Amniotic stem cell (primary cell): ENCODE data around the gene WDFY2.
"Not testable (repeated sequence)": the region's sequence is repeated elsewhere in the genome, so short reads cannot be mapped to it uniquely, and the experiment has no call there.

Experiments used
- DNase-seq: peaks from one replicate; lab custom pipeline; 2025; lab: John Stamatoyannopoulos, UW

The WDFY2 gene

GRCh38 chr13:51632591-51633362 is 48.5 kb downstream of the WDFY2 start:
- no peak for DNase-seq

DNA sequence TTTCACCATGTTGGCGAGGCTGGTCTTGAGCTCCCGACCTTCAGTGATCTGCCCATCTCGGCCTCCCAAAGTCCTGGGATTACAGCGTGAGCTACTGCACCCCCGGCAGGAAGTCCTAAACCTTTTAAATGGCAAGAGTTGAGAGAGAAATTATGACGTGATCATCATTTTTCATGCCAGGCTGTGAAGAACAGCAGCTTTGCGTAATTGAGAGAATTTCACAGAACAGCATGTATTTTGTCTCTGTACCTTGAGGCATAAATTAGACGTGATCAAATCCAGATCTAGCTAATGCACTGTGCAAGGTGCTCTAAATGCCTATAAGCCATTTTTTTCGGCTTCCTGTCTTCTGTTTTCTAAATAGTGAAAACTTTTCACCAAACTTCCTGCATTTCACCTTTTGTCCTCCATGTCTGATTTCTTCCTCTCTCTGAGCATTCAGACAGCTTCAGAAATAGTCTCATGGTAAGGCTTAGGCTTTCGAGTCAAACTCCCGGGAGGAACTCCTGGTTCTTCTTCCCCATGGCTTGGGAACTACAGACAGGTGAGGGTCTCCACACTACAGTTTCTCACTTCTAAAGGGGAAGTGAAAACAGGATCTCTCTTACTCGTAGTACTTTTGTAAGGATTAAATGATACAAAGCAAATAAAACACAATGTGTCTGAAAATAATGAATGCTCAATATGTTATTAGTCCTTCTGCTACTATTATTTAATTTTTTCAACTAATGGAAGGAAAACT is 51.0 kb downstream of the WDFY2 start:
- no peak for DNase-seq

DNA sequence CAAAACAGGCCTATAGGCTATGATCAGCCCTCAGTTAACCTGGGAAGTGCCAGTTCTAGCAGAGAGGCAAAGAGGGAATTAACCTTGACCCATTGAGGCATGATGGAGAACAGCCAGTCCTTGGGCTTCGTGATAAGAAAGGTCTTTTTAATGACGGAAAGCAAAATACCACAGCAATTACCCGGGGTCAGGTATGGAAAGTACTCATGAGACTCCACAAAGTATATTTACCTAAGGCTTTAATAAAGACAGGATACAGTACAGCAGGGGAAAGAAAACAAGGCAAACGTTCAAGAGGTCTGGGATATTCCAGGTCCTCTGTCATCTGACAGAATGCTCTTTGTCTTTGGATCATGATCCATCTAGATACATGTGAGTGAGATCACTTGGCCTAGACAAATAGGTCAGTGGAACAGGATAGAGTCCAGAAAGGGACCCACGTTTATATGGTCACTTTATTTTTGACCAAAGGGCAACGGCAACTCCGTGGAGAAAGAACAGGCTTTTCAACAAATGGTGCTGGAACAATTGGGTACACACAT is 52.2 kb downstream of the WDFY2 start:
- DNase-seq = no peak

DNA sequence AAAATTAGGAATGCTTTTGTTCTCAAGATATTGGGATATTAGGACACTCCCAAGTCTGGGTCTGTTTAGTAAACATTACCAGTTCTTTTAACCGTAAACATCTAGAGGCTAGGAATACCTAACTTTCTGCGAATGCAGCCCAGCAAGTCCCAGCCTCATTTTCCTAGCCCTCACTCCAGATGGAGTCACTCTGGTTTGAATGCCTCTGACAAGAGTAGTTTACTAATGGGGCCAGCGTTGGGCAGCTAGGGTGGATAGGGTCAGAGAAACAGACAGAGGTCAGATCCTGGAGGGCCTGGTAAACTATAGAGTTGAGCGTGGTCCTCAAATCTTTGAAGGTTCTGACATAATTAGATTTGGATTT is 53.6 kb downstream of the WDFY2 start:
- DNase-seq = no peak

DNA sequence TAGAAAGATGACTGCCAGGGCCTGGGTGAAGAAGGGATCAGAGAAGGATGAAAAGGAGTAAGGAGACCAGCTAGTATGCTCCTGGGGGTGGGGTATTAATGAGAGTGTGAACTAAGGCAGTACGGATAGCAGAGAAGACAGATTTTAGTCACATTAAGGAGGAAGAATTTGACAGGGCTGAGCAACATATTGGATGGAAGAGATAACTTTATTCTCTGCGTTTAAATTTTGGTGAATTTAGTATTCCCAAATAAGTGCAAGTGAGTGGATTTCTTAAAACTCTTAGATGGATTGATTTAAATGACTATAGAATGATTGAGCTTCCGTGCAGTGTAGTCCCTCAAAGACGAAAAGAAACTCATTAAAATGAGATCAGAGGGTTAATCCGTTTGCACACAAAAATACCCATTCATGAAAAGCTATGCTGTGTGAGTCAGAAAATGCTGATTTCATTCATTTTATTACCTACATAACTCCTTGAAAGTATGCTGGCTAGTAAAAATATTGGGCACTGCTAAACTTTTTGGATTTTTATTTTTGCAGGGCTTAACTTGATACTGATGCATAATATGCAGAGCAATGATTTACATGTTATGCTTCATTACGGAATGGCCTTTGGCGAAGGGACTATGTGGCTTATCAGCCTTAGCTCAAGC is 54.1 kb downstream of the WDFY2 start:
- DNase-seq = no peak

GRCh38 chr13:51639171-51639570 is 54.9 kb downstream of the WDFY2 start:
- no peak for DNase-seq

DNA sequence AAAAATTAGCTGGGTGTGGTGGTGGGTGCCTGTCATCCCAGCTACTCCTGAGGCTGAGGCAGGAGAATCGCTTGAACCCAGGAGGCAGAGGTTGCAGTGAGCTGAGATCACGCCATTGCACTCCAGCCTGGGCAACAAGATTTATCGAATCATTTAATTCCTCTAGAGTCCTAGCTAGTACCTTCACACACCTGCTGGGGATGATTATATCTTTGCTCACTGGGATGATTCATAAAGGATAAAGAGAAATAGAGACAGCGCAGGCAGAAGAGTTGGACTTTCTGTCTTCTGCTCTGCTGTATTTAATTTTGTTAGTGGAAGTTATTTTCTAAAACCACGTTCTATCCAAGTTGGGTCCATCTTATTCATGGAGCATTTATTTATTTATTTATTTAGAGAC is 56.4 kb downstream of the WDFY2 start:
- not testable (repeated sequence) for DNase-seq

- DNase-seq = peak; percentile 42
Observed at GRCh38 chr13:51643105-51643881, 59.0 kb downstream of the WDFY2 start.

DNA sequence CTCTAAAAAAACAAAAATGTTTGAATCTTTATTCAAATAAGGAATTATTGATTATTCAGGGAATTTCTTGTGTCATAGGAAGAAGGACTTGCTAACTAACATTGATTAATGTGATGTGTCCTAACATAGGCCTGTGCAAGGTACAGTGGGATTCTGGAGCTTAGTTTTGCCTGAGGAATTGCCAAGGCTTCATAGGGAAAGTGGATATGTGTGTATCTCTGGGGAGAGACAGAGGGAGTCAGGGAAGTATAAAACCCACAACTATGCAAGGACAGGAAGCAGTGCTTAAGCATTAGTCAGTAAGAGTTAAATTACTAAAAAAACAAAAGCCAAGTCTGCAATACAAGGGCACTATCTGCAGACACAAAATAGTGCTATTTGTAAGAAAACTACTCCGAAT is 59.6 kb downstream of the WDFY2 start:
- DNase-seq = peak; percentile 76

- DNase-seq = no peak
Observed at GRCh38 chr13:51644654-51645053, 60.4 kb downstream of the WDFY2 start.

DNA sequence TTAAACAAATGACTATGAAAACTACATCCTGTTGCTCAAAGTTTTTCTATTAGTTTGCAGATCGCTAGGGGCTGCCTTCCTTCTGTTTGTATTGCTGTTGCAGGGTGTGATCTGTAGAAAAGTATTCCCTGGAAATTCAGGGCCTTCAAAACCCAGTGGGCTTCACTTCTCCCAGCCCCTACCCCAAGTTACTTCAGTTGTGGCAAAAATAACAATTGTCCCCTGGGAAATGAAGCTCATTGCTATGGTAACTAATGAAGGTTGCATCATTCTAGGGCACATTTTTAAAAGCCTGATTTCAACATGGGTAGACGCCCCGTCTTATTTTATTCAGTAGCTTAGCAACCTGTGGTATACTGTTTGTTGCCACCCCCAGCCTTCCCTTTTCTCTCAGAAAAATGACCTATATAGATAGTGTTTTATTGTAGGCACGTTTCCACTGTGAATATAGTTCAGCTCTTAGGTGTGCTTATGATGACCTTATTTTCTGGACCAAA is 60.9 kb downstream of the WDFY2 start:
- no peak for DNase-seq

GRCh38 chr13:51645761-51646670 is 61.8 kb downstream of the WDFY2 start:
- DNase-seq = no peak

GRCh38 chr13:51647067-51647466 is 62.8 kb downstream of the WDFY2 start:
- no peak for DNase-seq

- not testable (repeated sequence) for DNase-seq
Observed at GRCh38 chr13:51652193-51652592, 67.9 kb downstream of the WDFY2 start.

DNA sequence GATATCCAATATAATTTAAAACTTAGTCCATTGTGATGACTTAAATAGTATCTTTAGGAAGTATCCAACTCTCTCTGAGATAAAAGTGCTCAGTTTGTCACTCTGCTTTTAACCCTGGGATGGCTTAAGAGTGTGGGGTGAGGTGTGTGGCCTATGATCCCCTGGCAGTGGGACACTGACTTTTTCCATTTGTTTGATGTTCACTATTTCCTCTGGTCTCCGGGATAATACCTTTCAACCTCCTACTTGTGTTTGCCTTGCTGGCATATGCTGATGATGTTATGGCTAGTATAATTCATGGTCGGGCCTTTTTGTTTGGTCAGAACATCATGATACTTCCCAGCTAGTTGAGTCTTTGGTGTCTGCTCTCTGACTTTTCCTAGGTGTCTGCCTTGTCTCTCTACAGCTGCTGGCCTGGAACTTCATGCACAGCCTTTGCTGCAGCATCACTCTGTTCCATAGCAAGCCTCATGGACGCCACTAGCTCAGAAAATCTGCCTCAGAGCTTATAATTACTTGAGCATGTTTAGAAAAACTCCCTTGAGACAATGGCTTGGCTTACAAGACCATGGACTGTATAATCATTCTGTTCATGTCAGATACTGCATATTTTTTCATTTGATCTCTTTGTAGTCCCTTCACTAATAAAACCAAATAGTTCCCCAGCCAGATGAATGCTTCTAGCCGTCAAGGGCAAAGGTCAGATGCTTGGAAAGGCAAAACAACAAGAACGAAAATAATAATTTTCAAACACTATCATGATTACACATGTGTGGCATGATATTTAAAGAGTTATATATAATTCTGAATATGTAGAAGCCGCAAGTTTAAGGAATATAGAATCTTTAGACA is 75.2 kb downstream of the WDFY2 start:
- no peak for DNase-seq

GRCh38 chr13:51660813-51661212 is 76.6 kb downstream of the WDFY2 start:
- DNase-seq = no peak

DNA sequence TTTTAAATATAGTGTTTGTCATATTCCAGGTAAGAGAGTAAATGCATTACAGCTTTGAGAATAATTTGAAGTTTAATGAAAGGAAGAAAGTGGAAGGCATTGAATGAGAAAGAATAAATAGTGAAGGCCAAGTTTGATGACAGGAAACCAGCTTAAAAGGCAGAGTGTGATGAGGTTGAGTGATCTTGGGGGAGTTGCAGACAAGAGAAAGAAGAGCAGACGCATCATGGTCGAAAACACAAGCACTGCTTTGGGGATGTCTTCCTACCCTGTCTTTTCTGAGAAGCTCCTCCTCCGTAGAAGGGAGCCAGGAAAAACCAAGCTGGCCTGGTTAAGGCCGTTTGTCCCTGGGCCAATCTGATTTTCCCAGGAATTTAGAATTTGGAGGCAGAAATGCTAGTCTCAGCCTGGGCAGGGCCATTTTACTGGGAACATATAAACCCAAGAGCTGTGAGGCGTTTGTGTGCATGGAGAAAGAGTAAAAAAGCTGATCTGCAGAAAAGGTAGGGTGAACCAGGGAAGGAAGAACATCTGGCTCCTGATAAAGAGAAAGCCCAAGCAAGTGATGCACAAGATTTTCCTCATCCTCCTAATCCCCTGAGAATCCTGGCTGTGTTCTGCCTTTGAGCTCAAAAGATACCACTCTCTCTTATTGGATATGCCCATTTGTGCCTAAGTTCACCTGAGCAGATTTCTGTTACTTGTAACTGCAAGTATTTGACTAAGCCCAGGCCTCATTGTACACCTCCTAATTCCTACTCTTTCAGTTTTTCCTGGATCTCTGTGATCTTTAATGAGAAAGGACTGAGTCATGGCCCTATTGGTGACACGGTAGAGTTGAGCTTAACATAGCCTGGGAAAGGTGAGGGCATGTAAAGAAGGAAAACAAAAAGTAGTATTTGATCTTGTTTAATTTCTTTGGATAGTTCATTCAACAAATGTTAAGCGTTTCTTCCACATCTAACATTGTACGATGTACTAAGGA is 80.0 kb downstream of the WDFY2 start:
- no peak for DNase-seq

GRCh38 chr13:51665456-51665855 is 81.2 kb downstream of the WDFY2 start:
- no peak for DNase-seq

- no peak for DNase-seq
Observed at GRCh38 chr13:51666374-51666773, 82.1 kb downstream of the WDFY2 start.
